ENCODE measurements around the gene SLC13A2. TPM values are rescaled to one million over a fixed set of nuclear protein-coding genes. Genes with fewer than 3 reads are reported as not detected.

The SLC13A2 gene
- polyA plus RNA-seq, 1 donor (not counting 4 experiments of a cell fraction or from before 2014, with no cell fraction given): not detected

- Histone ChIP-seq H3K79me2 (ENCODE audit: control insufficient read depth, insufficient read depth, low read length) (no peaks in the 10 kb centered on the region), H3K9ac (ENCODE audit: control insufficient read depth, extremely low read depth, insufficient read depth, low read length) (no peak overlapping the region), H3K36me3 (ENCODE audit: control insufficient read depth in 2 of 2, extremely low read depth in 1 of 2, insufficient read depth in 2 of 2, low read length in 2 of 2) (no peaks in the 10 kb centered on the region), H3K27me3 (ENCODE audit: control insufficient read depth, extremely low read depth, insufficient read depth, low read length) (no peaks in the 10 kb centered on the region), H3K9me3 (ENCODE audit: control insufficient read depth, low read depth, low read length) (no peaks in the 10 kb centered on the region), H3K4me2 (ENCODE audit: control insufficient read depth, extremely low read depth, insufficient read depth, low read depth, low read length) (no peak overlapping the region), H3K4me3 (ENCODE audit: control insufficient read depth in 2 of 3, extremely low read depth in 1 of 3, insufficient read depth in 2 of 3, low read depth in 1 of 3, low read length in 3 of 3) (no peak overlapping the region), H3K27ac (ENCODE audit: control insufficient read depth, insufficient read depth, low read length) (no peak overlapping the region), H3K4me1 (ENCODE audit: control insufficient read depth, extremely low read depth, insufficient read depth, low read length) (peaks cover 34% of the 10 kb centered on the region), H3K9me1 (ENCODE audit: control insufficient read depth, extremely low read depth, insufficient read depth, low read length) (peaks cover 2% of the 10 kb centered on the region), H4K20me1 (ENCODE audit: control insufficient read depth, extremely low read depth, insufficient read depth, low read length) (no peaks in the 10 kb centered on the region), H2AFZ (ENCODE audit: control insufficient read depth, low read length) (no peak overlapping the region)
- dilution Hi-C loops (cut with MboI; ENCODE audit: extremely low pct_ligation_motif_present, low sequenced_read_pairs): no loop called here
- no peak for FAIRE-seq
- TF ChIP-seq EZH2 (IDR thresholded peaks at IDR 0.05; ENCODE audit: low read length): no peak
- TF ChIP-seq CTCF (optimal IDR thresholded peaks at IDR 0.05 in 1 of 3, IDR thresholded peaks at IDR 0.05 in 1 of 3, conservative IDR thresholded peaks at IDR 0.05 in 1 of 3; ENCODE audit: extremely low read depth in 1 of 3, insufficient read depth in 2 of 3, low read length in 3 of 3): no peak
- no peak for DNase-seq (ENCODE audit: low read depth, low spot score)
These were observed 30.0 kb downstream of the SLC13A2 start for GRCh38 chr17:28503420-28503819.

- Histone ChIP-seq H3K27me3 (ENCODE audit: control insufficient read depth, extremely low read depth, insufficient read depth, low read length) (no peaks in the 10 kb centered on the region), H3K9me1 (ENCODE audit: control insufficient read depth, extremely low read depth, insufficient read depth, low read length) (peaks cover 2% of the 10 kb centered on the region), H3K4me1 (ENCODE audit: control insufficient read depth, extremely low read depth, insufficient read depth, low read length) (peaks cover 38% of the 10 kb centered on the region), H3K9me3 (ENCODE audit: control insufficient read depth, low read depth, low read length) (no peaks in the 10 kb centered on the region), H4K20me1 (ENCODE audit: control insufficient read depth, extremely low read depth, insufficient read depth, low read length) (no peaks in the 10 kb centered on the region), H3K27ac (ENCODE audit: control insufficient read depth, insufficient read depth, low read length) (no peak within 1 kb of the TSS), H3K4me3 (ENCODE audit: control insufficient read depth in 2 of 3, extremely low read depth in 1 of 3, insufficient read depth in 2 of 3, low read depth in 1 of 3, low read length in 3 of 3) (peak within 1 kb of the TSS in 1 of 3 experiments; percentile 1), H3K9ac (ENCODE audit: control insufficient read depth, extremely low read depth, insufficient read depth, low read length) (peak within 1 kb of the TSS; percentile 51), H3K36me3 (ENCODE audit: control insufficient read depth in 2 of 2, extremely low read depth in 1 of 2, insufficient read depth in 2 of 2, low read length in 2 of 2) (no peaks in the 10 kb centered on the region), H3K4me2 (ENCODE audit: control insufficient read depth, extremely low read depth, insufficient read depth, low read depth, low read length) (peak within 1 kb of the TSS; percentile 69), H2AFZ (ENCODE audit: control insufficient read depth, low read length) (no peak within 1 kb of the TSS), H3K79me2 (ENCODE audit: control insufficient read depth, insufficient read depth, low read length) (no peaks in the 10 kb centered on the region)
- FAIRE-seq (peak; percentile 71), DNase-seq (ENCODE audit: low read depth, low spot score) (no peak)
- dilution Hi-C loops (cut with MboI; ENCODE audit: extremely low pct_ligation_motif_present, low sequenced_read_pairs): no loop called here
- no peak for TF ChIP-seq EZH2 (IDR thresholded peaks at IDR 0.05; ENCODE audit: low read length)
- no peak for TF ChIP-seq CTCF (optimal IDR thresholded peaks at IDR 0.05 in 1 of 3, IDR thresholded peaks at IDR 0.05 in 1 of 3, conservative IDR thresholded peaks at IDR 0.05 in 1 of 3; ENCODE audit: extremely low read depth in 1 of 3, insufficient read depth in 2 of 3, low read length in 3 of 3)
These were observed 32.7 kb downstream of the SLC13A2 start, which contains the start of gene FOXN1 for GRCh38 chr17:28505986-28506665. TSS of gene FOXN1 (plus strand) at chr17:28506348. CDS start at chr17:28523970, 17,622 bp downstream.

All from keratinocyte (primary cell).